GM19025 (cell line): ENCODE data around the gene TAF11L7.
"Not testable (repeated sequence)": the region's sequence is repeated elsewhere in the genome, so short reads cannot be mapped to it uniquely, and the experiment has no call there.

Experiments used
- ATAC-seq: cut with Tn5 transposase; IDR thresholded peaks from one replicate; pipeline ENCODE4 v1.9.1; 2021; ENCODE audit warnings: mild to moderate bottlenecking, low read depth, moderate library complexity; ENCODE audit not compliant: unreplicated experiment

Gene TAF11L7

DNA sequence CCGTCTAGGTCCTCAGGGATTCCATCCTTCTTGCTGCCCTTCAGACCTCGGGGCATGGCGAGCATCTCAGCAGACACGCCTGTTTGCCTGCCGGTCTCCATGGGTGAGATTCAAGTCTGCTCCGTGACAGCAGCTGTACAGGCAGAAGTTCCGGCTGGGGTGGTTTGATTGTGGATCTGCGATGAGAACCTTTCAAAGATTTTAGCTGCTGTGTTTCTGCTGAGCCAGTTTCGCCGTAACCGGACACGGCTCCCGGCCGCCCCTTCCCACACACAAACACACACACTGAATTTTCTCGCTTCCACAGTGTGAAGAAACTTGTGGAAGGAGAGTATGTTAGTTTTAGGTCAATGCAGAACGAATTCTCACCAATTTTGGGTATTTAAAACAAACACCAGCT is at the start of gene TAF11L7:
Gene TAF11L7 (minus strand): TSS at position 101 of the 400 bp plus-strand sequence.
- ATAC-seq = not testable (repeated sequence)

- ATAC-seq = no peak
Measured at GRCh38 chr5:17634160-17634559, 48.6 kb upstream of the TAF11L7 start, which contains the start of gene TAF11L14. TSS of gene TAF11L14 (plus strand) at chr5:17634460.

- not testable (repeated sequence) for ATAC-seq
Measured at GRCh38 chr5:17631788-17632187, 46.2 kb upstream of the TAF11L7 start, which contains the start of gene TAF11L13. TSS of gene TAF11L13 (plus strand) at chr5:17632088.

DNA sequence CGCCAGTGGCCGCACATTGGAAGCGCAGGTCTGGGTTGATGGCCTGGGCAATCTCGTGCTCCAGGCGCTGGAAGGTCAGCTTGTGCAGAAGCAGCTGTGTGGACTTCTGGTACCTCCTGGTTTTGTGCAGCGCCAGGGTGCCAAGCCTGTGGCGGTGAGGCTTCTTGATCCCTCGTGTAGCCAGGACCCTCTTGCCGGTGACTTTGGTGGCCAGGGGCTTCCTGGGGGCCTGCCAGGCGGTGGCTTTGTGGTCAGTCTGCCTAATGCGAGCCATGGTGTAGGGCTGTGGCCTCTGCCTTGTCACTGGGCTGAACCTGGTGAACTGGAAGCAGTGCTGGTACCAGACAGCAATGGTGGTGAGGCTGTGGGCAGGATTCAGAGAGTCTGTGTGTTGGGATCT is 40.1 kb upstream of the TAF11L7 start:
- no peak for ATAC-seq

GRCh38 chr5:17620627-17621026 is 35.1 kb upstream of the TAF11L7 start:
- no peak for ATAC-seq

DNA sequence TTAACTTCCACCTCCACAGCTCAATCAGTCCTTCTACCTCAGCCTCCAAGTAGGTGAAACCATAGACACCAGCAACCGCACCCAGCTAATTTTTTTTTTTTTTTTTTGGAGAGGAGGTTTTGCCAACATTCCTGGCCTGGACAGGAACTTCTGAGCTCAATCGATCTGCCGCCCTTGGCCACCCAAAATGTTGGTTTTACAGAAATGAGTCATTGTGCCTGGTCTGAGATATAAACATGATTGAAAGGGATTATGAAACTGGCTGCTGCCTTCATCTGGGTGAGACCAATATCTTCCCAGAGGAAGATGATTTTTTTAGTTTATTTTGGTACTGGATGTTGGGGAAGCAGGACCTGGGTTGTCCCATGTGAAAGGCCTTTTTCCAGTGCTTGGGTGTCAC is 33.8 kb upstream of the TAF11L7 start:
- ATAC-seq = no peak

DNA sequence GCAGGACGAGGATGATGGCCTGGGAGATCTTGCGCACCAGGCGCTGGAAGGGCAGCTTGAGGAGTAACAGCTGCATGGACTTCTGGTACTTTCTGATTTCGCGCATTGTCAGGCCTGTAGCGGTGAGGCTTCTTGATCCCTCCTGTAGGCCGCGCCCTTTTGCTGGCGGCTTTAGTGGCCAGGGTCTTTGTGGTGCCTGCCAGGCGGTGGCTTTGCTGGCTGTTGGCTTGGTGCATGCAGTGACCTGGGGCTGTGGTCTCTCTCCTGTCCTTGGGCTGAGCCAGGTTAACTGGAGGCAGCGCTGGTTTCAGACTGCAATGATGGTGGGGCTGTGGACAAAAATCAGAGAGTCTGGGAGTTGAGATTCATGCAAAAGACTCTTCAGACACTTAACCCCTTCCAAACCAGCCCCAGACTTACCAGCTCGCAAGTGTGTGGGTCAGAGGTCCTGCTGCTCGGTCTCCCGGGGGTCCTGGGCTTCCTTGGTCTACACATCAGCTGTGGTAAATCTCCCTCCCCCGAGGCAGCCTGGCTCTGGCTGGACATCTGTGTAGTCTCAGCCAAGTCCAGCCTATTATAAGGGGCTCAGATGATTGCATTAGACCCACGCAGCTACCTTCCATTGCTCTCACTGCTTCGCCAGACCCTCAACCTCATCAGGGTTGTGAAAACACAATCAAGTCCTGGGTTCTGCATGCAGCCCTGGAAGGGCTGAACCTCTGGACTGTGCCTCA is 29.5 kb upstream of the TAF11L7 start:
- no peak for ATAC-seq

GRCh38 chr5:17610092-17610491 is 24.5 kb upstream of the TAF11L7 start, which contains the start of gene TAF11L12:
TSS of gene TAF11L12 (plus strand) at chr5:17610392.
- ATAC-seq = not testable (repeated sequence)

- ATAC-seq = not testable (repeated sequence)
Measured at GRCh38 chr5:17607461-17607860, 21.9 kb upstream of the TAF11L7 start.

DNA sequence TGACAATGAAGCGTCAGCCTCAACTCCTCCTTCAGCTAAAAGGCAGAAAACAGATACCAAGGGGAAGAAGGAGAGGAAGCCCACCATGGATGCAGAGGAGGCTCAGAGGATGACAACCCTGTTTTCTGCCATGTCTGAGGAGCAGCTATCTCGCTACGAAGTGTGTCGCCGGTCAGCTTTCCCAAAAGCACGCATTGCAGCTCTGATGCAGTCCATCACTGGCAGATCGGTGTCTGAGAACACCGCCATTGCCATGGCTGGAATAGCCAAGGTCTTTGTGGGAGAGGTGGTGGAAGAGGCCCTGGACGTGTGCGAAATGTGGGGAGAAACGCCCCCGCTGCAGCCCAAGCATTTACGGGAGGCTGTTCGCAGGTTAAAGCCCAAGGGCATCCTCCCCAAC is 19.4 kb upstream of the TAF11L7 start:
- no peak for ATAC-seq

GRCh38 chr5:17603880-17604279 is 18.3 kb upstream of the TAF11L7 start, which contains the start of gene TAF11L11:
TSS of gene TAF11L11 (plus strand) at chr5:17604183.
- not testable (repeated sequence) for ATAC-seq

- not testable (repeated sequence) for ATAC-seq
Measured at GRCh38 chr5:17597728-17598127, 12.2 kb upstream of the TAF11L7 start, which contains the start of gene TAF11L10. TSS of gene TAF11L10 (minus strand) at chr5:17597828.

- ATAC-seq = not testable (repeated sequence)
Measured at GRCh38 chr5:17594255-17594654, 8.7 kb upstream of the TAF11L7 start, which contains the start of gene TAF11L9. TSS of gene TAF11L9 (minus strand) at chr5:17594394.

GRCh38 chr5:17590860-17591259 is 5.3 kb upstream of the TAF11L7 start, which contains the start of gene TAF11L8:
TSS of gene TAF11L8 (minus strand) at chr5:17590960.
- not testable (repeated sequence) for ATAC-seq
